PFSK-1 (cell line): ENCODE results near the gene SLC1A2.

Experiments used
- FOXP2 ChIP-seq: optimal IDR thresholded peaks from 2 replicates; pipeline ENCODE3; 2011; ENCODE audit warnings: borderline replicate concordance, control low read depth, inconsistent platforms; ENCODE audit not compliant: insufficient read depth; ENCODE audit errors: extremely low read length, extremely low read depth
- POLR2AphosphoS5 ChIP-seq: IDR thresholded peaks from 2 replicates; pipeline ENCODE4 v1.6.1; 2012; ENCODE audit warnings: low read depth, mild to moderate bottlenecking, control low read depth, low read length, moderate library complexity
- SIN3A ChIP-seq: IDR thresholded peaks from 2 replicates; pipeline ENCODE4 v1.6.1; 2012; ENCODE audit warnings: mild to moderate bottlenecking, low read length, moderate library complexity, borderline replicate concordance; ENCODE audit not compliant: insufficient read depth
- TAF1 ChIP-seq: IDR thresholded peaks from 2 replicates; pipeline ENCODE4 v1.6.1; 2012; ENCODE audit warnings: low read length, control low read depth, borderline replicate concordance; ENCODE audit not compliant: insufficient read depth
- TF ChIP-seq, protein P1 (sequence below), 2 experiments: IDR thresholded peaks; 2 replicates each; pipeline versions ENCODE4 v1.6.1 to v1.8.0; 2011 to 2012; ENCODE audit warnings: low read depth in 2 of 2, low read length in 2 of 2, control low read depth in 1 of 2, inconsistent platforms in 1 of 2, mild to moderate bottlenecking in 1 of 2, moderate library complexity in 1 of 2; ENCODE audit not compliant: insufficient read depth in 1 of 2

Gene SLC1A2

GRCh38 chr11:35418282-35419183 lies 825 bp downstream of the SLC1A2 start:
- no peak for TF ChIP-seq FOXP2
- TF ChIP-seq, protein P1, sequence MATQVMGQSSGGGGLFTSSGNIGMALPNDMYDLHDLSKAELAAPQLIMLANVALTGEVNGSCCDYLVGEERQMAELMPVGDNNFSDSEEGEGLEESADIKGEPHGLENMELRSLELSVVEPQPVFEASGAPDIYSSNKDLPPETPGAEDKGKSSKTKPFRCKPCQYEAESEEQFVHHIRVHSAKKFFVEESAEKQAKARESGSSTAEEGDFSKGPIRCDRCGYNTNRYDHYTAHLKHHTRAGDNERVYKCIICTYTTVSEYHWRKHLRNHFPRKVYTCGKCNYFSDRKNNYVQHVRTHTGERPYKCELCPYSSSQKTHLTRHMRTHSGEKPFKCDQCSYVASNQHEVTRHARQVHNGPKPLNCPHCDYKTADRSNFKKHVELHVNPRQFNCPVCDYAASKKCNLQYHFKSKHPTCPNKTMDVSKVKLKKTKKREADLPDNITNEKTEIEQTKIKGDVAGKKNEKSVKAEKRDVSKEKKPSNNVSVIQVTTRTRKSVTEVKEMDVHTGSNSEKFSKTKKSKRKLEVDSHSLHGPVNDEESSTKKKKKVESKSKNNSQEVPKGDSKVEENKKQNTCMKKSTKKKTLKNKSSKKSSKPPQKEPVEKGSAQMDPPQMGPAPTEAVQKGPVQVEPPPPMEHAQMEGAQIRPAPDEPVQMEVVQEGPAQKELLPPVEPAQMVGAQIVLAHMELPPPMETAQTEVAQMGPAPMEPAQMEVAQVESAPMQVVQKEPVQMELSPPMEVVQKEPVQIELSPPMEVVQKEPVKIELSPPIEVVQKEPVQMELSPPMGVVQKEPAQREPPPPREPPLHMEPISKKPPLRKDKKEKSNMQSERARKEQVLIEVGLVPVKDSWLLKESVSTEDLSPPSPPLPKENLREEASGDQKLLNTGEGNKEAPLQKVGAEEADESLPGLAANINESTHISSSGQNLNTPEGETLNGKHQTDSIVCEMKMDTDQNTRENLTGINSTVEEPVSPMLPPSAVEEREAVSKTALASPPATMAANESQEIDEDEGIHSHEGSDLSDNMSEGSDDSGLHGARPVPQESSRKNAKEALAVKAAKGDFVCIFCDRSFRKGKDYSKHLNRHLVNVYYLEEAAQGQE (IDR thresholded peaks at IDR 0.05; ENCODE audit: insufficient read depth in 1 of 2, low read depth in 2 of 2, low read length in 2 of 2), result no peak
- TF ChIP-seq SIN3A, result no peak
- TF ChIP-seq POLR2AphosphoS5, result no peak
- TF ChIP-seq TAF1, result no peak

GRCh38 chr11:35415487-35415886 lies 3.9 kb downstream of the SLC1A2 start:
- TF ChIP-seq POLR2AphosphoS5, result no peak
- no peak for TF ChIP-seq TAF1
- TF ChIP-seq, protein P1 (IDR thresholded peaks at IDR 0.05; ENCODE audit: insufficient read depth in 1 of 2, low read depth in 2 of 2, low read length in 2 of 2), result no peak
- TF ChIP-seq SIN3A, result no peak
- TF ChIP-seq FOXP2, result no peak

- TF ChIP-seq SIN3A, result no peak
- no peak for TF ChIP-seq FOXP2
- no peak for TF ChIP-seq POLR2AphosphoS5
- no peak for TF ChIP-seq TAF1
- TF ChIP-seq, protein P1 (IDR thresholded peaks at IDR 0.05; ENCODE audit: insufficient read depth in 1 of 2, low read depth in 2 of 2, low read length in 2 of 2), result no peak
Measured at GRCh38 chr11:35414776-35415175, 4.6 kb downstream of the SLC1A2 start.

DNA sequence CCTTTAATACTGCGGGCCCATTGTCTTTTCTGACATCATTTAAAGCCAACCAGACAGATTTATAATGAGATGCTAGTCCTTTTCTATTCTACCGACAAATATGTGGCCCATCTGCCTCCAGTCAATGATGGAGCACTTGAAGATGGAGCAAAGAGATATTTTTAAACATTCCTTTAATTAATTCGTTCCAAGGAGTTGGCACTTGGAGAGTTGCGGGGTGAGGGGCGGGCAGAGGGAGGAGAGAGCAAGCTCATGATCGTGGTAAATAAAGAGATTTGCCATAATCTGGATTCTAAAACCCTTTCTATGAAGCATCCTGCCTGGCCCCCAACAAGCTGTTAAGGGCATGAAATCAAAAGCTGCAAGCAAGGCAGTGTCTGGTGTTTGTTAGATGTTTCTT lies 5.0 kb downstream of the SLC1A2 start:
- no peak for TF ChIP-seq FOXP2
- TF ChIP-seq, protein P1 (IDR thresholded peaks at IDR 0.05; ENCODE audit: insufficient read depth in 1 of 2, low read depth in 2 of 2, low read length in 2 of 2), result no peak
- TF ChIP-seq TAF1, result no peak
- TF ChIP-seq SIN3A, result no peak
- TF ChIP-seq POLR2AphosphoS5, result no peak
